DOHH2 (cell line): ENCODE measurements around the gene CNTN5.

Experiments used
- EZH2phosphoT487 ChIP-seq: fragments of 200-600 bp; sonication (generic); IDR thresholded peaks from 2 replicates; pipeline ENCODE4 v1.6.1; 2017; ENCODE audit warnings: borderline replicate concordance, mild to moderate bottlenecking, antibody characterized with exemption, low read length, moderate library complexity, mixed read lengths
- TF ChIP-seq, protein P1 (sequence below): fragments of 200-600 bp; sonication (generic); IDR thresholded peaks from one replicate; pipeline ENCODE4 v1.5.1; 2014; ENCODE audit warnings: antibody characterized with exemption, mild to moderate bottlenecking, low read depth, low read length; ENCODE audit not compliant: poor library complexity, severe bottlenecking

DNA sequence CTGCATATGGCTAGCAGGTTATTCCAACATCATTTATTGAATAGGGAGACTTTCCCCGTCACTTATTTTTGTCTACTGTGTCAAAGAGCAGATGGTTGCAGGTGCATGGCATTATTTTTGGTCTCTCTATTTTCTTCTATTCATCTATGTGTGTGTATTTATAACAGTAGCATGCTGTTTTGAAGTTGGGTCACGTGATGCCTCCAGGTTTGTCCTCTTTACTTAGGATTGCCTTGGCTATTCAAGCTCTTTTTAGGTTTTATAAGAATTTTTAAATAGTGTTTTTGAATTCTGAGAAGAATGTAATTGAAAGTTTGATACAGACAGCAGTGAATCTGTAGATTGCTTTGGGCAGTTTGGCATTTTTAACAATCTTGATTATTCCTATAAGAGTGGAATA lies 770.6 kb downstream of the CNTN5 start:
- TF ChIP-seq, protein P1, sequence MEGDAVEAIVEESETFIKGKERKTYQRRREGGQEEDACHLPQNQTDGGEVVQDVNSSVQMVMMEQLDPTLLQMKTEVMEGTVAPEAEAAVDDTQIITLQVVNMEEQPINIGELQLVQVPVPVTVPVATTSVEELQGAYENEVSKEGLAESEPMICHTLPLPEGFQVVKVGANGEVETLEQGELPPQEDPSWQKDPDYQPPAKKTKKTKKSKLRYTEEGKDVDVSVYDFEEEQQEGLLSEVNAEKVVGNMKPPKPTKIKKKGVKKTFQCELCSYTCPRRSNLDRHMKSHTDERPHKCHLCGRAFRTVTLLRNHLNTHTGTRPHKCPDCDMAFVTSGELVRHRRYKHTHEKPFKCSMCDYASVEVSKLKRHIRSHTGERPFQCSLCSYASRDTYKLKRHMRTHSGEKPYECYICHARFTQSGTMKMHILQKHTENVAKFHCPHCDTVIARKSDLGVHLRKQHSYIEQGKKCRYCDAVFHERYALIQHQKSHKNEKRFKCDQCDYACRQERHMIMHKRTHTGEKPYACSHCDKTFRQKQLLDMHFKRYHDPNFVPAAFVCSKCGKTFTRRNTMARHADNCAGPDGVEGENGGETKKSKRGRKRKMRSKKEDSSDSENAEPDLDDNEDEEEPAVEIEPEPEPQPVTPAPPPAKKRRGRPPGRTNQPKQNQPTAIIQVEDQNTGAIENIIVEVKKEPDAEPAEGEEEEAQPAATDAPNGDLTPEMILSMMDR: no peak
- TF ChIP-seq EZH2phosphoT487: no peak
